ENCODE measurements around the gene RTN4RL2.

The RTN4RL2 gene

DNA sequence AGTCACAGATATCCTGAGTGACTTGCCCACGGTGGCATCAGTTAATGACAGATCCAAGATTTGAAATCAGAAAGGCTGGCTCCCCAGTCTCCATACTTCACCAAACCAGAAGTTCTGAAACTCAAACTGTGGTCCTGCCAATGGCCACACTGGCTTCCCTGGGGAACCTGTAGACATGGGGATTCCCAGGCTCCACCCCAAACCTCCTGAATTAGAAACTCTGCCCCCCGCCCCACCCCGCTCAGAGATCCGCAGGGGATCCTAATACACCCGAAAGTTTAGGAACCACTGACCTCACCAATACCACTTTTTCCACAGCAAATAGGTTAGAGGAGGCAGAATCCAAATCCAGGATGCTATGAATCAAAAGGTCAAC lies 15.3 kb downstream of the RTN4RL2 start:
- Histone ChIP-seq H2AFZ (ENCODE audit: low read length) (no peak overlapping the region), H3K4me2 (ENCODE audit: low read length) (no peak overlapping the region; the same call in 1 of the 2 replicates), H4K20me1 (ENCODE audit: insufficient read depth, low read length) (no peaks in the 10 kb centered on the region), H3K27ac (ENCODE audit: low read depth, low read length, poor library complexity, severe bottlenecking) (no peak overlapping the region), H3K4me1 (ENCODE audit: insufficient read depth, low read length, severe bottlenecking) (peaks cover 7% of the 10 kb centered on the region), H3K9me2 (ENCODE audit: low read depth, low read length) (no peaks in the 10 kb centered on the region), H3K9me3 (ENCODE audit: low read length) (no peaks in the 10 kb centered on the region), H3K36me3 (ENCODE audit: insufficient read depth, low read length) (no peaks in the 10 kb centered on the region), H3K9ac (ENCODE audit: low read length) (no peak overlapping the region), H3K79me2 (ENCODE audit: insufficient read depth, low read length) (no peaks in the 10 kb centered on the region), H3F3A (ENCODE audit: insufficient read depth, low read length) (no peaks in the 10 kb centered on the region), H3K27me3 (ENCODE audit: insufficient read depth, low read length) (peaks cover 6% of the 10 kb centered on the region; the same call in 1 of the 2 replicates), H3K4me3 (ENCODE audit: low read depth, low read length, poor library complexity, severe bottlenecking) (no peak overlapping the region)
- TF ChIP-seq, protein P1, sequence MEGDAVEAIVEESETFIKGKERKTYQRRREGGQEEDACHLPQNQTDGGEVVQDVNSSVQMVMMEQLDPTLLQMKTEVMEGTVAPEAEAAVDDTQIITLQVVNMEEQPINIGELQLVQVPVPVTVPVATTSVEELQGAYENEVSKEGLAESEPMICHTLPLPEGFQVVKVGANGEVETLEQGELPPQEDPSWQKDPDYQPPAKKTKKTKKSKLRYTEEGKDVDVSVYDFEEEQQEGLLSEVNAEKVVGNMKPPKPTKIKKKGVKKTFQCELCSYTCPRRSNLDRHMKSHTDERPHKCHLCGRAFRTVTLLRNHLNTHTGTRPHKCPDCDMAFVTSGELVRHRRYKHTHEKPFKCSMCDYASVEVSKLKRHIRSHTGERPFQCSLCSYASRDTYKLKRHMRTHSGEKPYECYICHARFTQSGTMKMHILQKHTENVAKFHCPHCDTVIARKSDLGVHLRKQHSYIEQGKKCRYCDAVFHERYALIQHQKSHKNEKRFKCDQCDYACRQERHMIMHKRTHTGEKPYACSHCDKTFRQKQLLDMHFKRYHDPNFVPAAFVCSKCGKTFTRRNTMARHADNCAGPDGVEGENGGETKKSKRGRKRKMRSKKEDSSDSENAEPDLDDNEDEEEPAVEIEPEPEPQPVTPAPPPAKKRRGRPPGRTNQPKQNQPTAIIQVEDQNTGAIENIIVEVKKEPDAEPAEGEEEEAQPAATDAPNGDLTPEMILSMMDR (IDR thresholded peaks at IDR 0.05; ENCODE audit: low read length) = no peak
- TF ChIP-seq EZH2 (IDR thresholded peaks at IDR 0.05; ENCODE audit: borderline replicate concordance, low read length) = no peak

DNA sequence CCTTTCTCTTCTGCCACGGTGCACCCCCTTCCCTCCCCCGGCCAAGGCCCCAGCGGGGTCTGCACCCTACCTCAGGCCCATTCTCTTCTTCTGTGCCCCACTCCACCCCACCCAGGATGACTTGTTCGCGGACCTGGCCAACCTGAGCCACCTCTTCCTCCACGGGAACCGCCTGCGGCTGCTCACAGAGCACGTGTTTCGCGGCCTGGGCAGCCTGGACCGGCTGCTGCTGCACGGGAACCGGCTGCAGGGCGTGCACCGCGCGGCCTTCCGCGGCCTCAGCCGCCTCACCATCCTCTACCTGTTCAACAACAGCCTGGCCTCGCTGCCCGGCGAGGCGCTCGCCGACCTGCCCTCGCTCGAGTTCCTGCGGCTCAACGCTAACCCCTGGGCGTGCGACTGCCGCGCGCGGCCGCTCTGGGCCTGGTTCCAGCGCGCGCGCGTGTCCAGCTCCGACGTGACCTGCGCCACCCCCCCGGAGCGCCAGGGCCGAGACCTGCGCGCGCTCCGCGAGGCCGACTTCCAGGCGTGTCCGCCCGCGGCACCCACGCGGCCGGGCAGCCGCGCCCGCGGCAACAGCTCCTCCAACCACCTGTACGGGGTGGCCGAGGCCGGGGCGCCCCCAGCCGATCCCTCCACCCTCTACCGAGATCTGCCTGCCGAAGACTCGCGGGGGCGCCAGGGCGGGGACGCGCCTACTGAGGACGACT lies 15.9 kb downstream of the RTN4RL2 start:
- peaks cover 6% of the 10 kb centered on the region; the same call in 1 of the 2 replicates for H3K27me3 ChIP-seq (ENCODE audit: insufficient read depth, low read length)
- H3F3A ChIP-seq (ENCODE audit: insufficient read depth, low read length) = no peaks in the 10 kb centered on the region
- H3K36me3 ChIP-seq (ENCODE audit: insufficient read depth, low read length) = no peaks in the 10 kb centered on the region
- TF ChIP-seq EZH2 (IDR thresholded peaks at IDR 0.05; ENCODE audit: borderline replicate concordance, low read length) = no peak
- H3K27ac ChIP-seq (ENCODE audit: low read depth, low read length, poor library complexity, severe bottlenecking) = no peak overlapping the region
- peak overlapping the region; percentile 40 for H3K4me3 ChIP-seq (ENCODE audit: low read depth, low read length, poor library complexity, severe bottlenecking)
- no peaks in the 10 kb centered on the region for H3K79me2 ChIP-seq (ENCODE audit: insufficient read depth, low read length)
- H3K9me2 ChIP-seq (ENCODE audit: low read depth, low read length) = no peaks in the 10 kb centered on the region
- H3K9ac ChIP-seq (ENCODE audit: low read length) = no peak overlapping the region
- H3K4me2 ChIP-seq (ENCODE audit: low read length) = peak overlapping the region; percentile 51; the same call in 1 of the 2 replicates
- H4K20me1 ChIP-seq (ENCODE audit: insufficient read depth, low read length) = no peaks in the 10 kb centered on the region
- no peaks in the 10 kb centered on the region for H3K9me3 ChIP-seq (ENCODE audit: low read length)
- H3K4me1 ChIP-seq (ENCODE audit: insufficient read depth, low read length, severe bottlenecking) = peaks cover 7% of the 10 kb centered on the region
- H2AFZ ChIP-seq (ENCODE audit: low read length) = no peak overlapping the region

DNA sequence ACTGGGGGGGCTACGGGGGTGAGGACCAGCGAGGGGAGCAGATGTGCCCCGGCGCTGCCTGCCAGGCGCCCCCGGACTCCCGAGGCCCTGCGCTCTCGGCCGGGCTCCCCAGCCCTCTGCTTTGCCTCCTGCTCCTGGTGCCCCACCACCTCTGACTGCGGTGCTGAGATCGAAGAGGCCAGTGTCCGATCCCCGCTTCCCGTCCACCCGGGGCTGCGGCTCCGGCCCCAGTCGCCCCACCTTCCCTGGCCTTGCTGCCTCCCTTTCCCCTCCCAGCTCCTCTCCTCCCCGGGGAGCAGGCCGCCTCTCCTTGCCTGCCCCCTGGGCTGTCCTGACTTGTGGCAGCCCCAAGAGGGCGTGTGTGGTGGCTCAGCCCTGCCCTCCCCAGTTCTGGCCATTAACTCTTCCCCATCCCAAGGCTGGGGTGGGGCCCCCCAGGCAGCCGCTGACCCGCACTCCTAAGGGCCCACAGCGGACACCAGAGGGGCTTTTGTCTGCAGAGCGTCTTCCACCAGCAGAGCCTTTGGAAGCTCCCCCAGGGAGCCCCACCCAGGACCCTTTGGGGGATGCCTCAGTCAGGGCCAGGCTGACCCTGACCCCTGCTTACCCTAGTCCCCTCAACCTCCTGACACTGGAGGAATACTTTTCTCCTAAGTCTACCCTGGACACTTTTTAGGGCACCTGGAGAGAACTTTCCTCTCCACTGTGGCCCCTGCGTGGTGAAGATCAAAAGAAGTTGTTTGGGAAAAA lies 16.6 kb downstream of the RTN4RL2 start:
- Histone ChIP-seq H4K20me1 (ENCODE audit: insufficient read depth, low read length) (no peaks in the 10 kb centered on the region), H3K9me3 (ENCODE audit: low read length) (no peaks in the 10 kb centered on the region), H3K36me3 (ENCODE audit: insufficient read depth, low read length) (no peaks in the 10 kb centered on the region), H3F3A (ENCODE audit: insufficient read depth, low read length) (no peaks in the 10 kb centered on the region), H3K4me1 (ENCODE audit: insufficient read depth, low read length, severe bottlenecking) (peaks cover 7% of the 10 kb centered on the region), H3K9me2 (ENCODE audit: low read depth, low read length) (no peaks in the 10 kb centered on the region), H3K4me3 (ENCODE audit: low read depth, low read length, poor library complexity, severe bottlenecking) (peak overlapping the region; percentile 40), H2AFZ (ENCODE audit: low read length) (no peak overlapping the region), H3K4me2 (ENCODE audit: low read length) (peak overlapping the region; percentile 51; the same call in 1 of the 2 replicates), H3K79me2 (ENCODE audit: insufficient read depth, low read length) (no peaks in the 10 kb centered on the region), H3K27me3 (ENCODE audit: insufficient read depth, low read length) (peaks cover 6% of the 10 kb centered on the region; the same call in 1 of the 2 replicates), H3K27ac (ENCODE audit: low read depth, low read length, poor library complexity, severe bottlenecking) (no peak overlapping the region), H3K9ac (ENCODE audit: low read length) (no peak overlapping the region)
- TF ChIP-seq EZH2 (IDR thresholded peaks at IDR 0.05; ENCODE audit: borderline replicate concordance, low read length) = no peak
- TF ChIP-seq, protein P1 (IDR thresholded peaks at IDR 0.05; ENCODE audit: low read length) = peak; percentile 43
